ENCODE data around the gene PLEKHH2.

Gene PLEKHH2

DNA sequence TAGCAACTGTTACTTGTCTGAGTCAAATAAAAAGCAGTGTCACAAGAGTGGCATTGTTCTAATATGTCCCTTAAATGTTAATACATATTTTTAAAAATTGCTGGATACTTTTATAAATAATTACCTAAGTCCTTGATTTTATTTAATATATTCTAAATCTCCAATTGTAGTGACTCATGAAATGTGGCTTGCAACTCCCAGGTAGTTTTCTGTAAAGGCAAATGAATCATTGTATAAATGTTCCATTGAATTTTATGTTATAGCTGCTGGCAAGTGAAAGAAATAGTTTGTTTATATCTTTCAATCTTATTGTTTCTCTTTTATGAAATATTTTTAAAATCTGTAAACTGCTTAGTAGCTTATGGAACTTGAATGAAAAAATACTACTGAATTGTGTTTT lies 71.8 kb downstream of the PLEKHH2 start:
- Histone ChIP-seq H3K14ac (ENCODE audit: low read length) (no peak overlapping the region), H4K91ac (ENCODE audit: low read depth, low read length) (no peak overlapping the region), H3K27ac (ENCODE audit: low read depth, low read length) (no peak overlapping the region), H4K12ac (ENCODE audit: low read depth, low read length) (no peak overlapping the region), H3K79me2 (ENCODE audit: control insufficient read depth, insufficient read depth, low read length, poor library complexity) (no peaks in the 10 kb centered on the region), H3K9ac (ENCODE audit: low read length) (no peak overlapping the region), H3K4me3 (ENCODE audit: low read depth, low read length) (no peak overlapping the region), H3K9me3 (ENCODE audit: insufficient read depth, low read depth, low read length) (no peaks in the 10 kb centered on the region), H3K79me1 (ENCODE audit: low read length) (no peaks in the 10 kb centered on the region), H2BK120ac (ENCODE audit: insufficient read depth, low read length, poor library complexity) (no peak overlapping the region), H2AK5ac (ENCODE audit: low read length) (no peak overlapping the region), H3K36me3 (ENCODE audit: control insufficient read depth in 1 of 2, insufficient read depth in 2 of 2, low read length in 2 of 2) (no peaks in the 10 kb centered on the region), H2BK5ac (ENCODE audit: low read depth, low read length, poor library complexity) (no peak overlapping the region), H2BK12ac (ENCODE audit: low read length) (no peak overlapping the region), H3K4me2 (ENCODE audit: low read length) (no peak overlapping the region), H3K23ac (ENCODE audit: low read length) (no peak overlapping the region), H2AFZ (ENCODE audit: insufficient read depth, low read length, poor library complexity) (no peak overlapping the region), H3K18ac (ENCODE audit: low read length) (no peak overlapping the region), H3K27me3 (ENCODE audit: insufficient read depth, low read length) (no peaks in the 10 kb centered on the region), H3K4ac (ENCODE audit: low read depth, low read length) (no peak overlapping the region), H4K8ac (ENCODE audit: low read depth, low read length) (no peak overlapping the region), H3K4me1 (ENCODE audit: control insufficient read depth in 1 of 2, insufficient read depth in 2 of 2, low read length in 2 of 2) (no peaks in the 10 kb centered on the region)
- no peak for DNase-seq

- H3K4me1 ChIP-seq (ENCODE audit: control insufficient read depth in 1 of 2, insufficient read depth in 2 of 2, low read length in 2 of 2) = no peaks in the 10 kb centered on the region
- H3K4me2 ChIP-seq (ENCODE audit: low read length) = no peak overlapping the region
- no peak overlapping the region for H2AK5ac ChIP-seq (ENCODE audit: low read length)
Measured at GRCh38 chr2:43710866-43711265, 73.8 kb downstream of the PLEKHH2 start.

GRCh38 chr2:43714164-43714563 lies 77.1 kb downstream of the PLEKHH2 start:
- Histone ChIP-seq H3K36me3 (ENCODE audit: control insufficient read depth in 1 of 2, insufficient read depth in 2 of 2, low read length in 2 of 2) (no peaks in the 10 kb centered on the region), H3K27me3 (ENCODE audit: insufficient read depth, low read length) (no peaks in the 10 kb centered on the region), H4K8ac (ENCODE audit: low read depth, low read length) (no peak overlapping the region), H3K14ac (ENCODE audit: low read length) (no peak overlapping the region), H2AK5ac (ENCODE audit: low read length) (no peak overlapping the region), H3K23ac (ENCODE audit: low read length) (no peak overlapping the region), H4K91ac (ENCODE audit: low read depth, low read length) (no peak overlapping the region), H3K79me2 (ENCODE audit: control insufficient read depth, insufficient read depth, low read length, poor library complexity) (no peaks in the 10 kb centered on the region), H3K9ac (ENCODE audit: low read length) (no peak overlapping the region), H3K4ac (ENCODE audit: low read depth, low read length) (no peak overlapping the region), H2BK12ac (ENCODE audit: low read length) (no peak overlapping the region), H3K4me3 (ENCODE audit: low read depth, low read length) (no peak overlapping the region), H2BK5ac (ENCODE audit: low read depth, low read length, poor library complexity) (no peak overlapping the region), H3K18ac (ENCODE audit: low read length) (no peak overlapping the region), H3K9me3 (ENCODE audit: insufficient read depth, low read depth, low read length) (no peaks in the 10 kb centered on the region), H2AFZ (ENCODE audit: insufficient read depth, low read length, poor library complexity) (no peak overlapping the region), H2BK120ac (ENCODE audit: insufficient read depth, low read length, poor library complexity) (no peak overlapping the region), H4K12ac (ENCODE audit: low read depth, low read length) (no peak overlapping the region), H3K4me2 (ENCODE audit: low read length) (no peak overlapping the region), H3K4me1 (ENCODE audit: control insufficient read depth in 1 of 2, insufficient read depth in 2 of 2, low read length in 2 of 2) (no peaks in the 10 kb centered on the region), H3K79me1 (ENCODE audit: low read length) (no peaks in the 10 kb centered on the region), H3K27ac (ENCODE audit: low read depth, low read length) (no peak overlapping the region)
- DNase-seq = no peak
- no CpG with 5 or more reads among the region's 2 CpGs for WGBS (ENCODE audit: extremely low coverage, insufficient coverage, insufficient read length)

More at GRCh38 chr2:43710866-43711265, 73.8 kb downstream of the PLEKHH2 start:
- no peak overlapping the region for H4K91ac ChIP-seq (ENCODE audit: low read depth, low read length)
- no peak overlapping the region for H3K4me3 ChIP-seq (ENCODE audit: low read depth, low read length)
- no peaks in the 10 kb centered on the region for H3K27me3 ChIP-seq (ENCODE audit: insufficient read depth, low read length)
- H3K9ac ChIP-seq (ENCODE audit: low read length) = no peak overlapping the region
- H4K8ac ChIP-seq (ENCODE audit: low read depth, low read length) = no peak overlapping the region
- H3K27ac ChIP-seq (ENCODE audit: low read depth, low read length) = no peak overlapping the region
- no peak overlapping the region for H2BK120ac ChIP-seq (ENCODE audit: insufficient read depth, low read length, poor library complexity)
- no peak overlapping the region for H2BK5ac ChIP-seq (ENCODE audit: low read depth, low read length, poor library complexity)
- no peak overlapping the region for H3K23ac ChIP-seq (ENCODE audit: low read length)
- H4K12ac ChIP-seq (ENCODE audit: low read depth, low read length) = no peak overlapping the region
- H3K9me3 ChIP-seq (ENCODE audit: insufficient read depth, low read depth, low read length) = no peaks in the 10 kb centered on the region
- no peak overlapping the region for H2BK12ac ChIP-seq (ENCODE audit: low read length)
- H3K79me1 ChIP-seq (ENCODE audit: low read length) = no peaks in the 10 kb centered on the region
- no peak overlapping the region for H3K18ac ChIP-seq (ENCODE audit: low read length)
- H3K79me2 ChIP-seq (ENCODE audit: control insufficient read depth, insufficient read depth, low read length, poor library complexity) = no peaks in the 10 kb centered on the region
- no peak overlapping the region for H3K14ac ChIP-seq (ENCODE audit: low read length)
- no peaks in the 10 kb centered on the region for H3K36me3 ChIP-seq (ENCODE audit: control insufficient read depth in 1 of 2, insufficient read depth in 2 of 2, low read length in 2 of 2)
- no peak for DNase-seq
- no peak overlapping the region for H3K4ac ChIP-seq (ENCODE audit: low read depth, low read length)
- no peak overlapping the region for H2AFZ ChIP-seq (ENCODE audit: insufficient read depth, low read length, poor library complexity)

- Histone ChIP-seq H3K23ac (ENCODE audit: low read length) (no peak overlapping the region), H3K27me3 (ENCODE audit: insufficient read depth, low read length) (no peaks in the 10 kb centered on the region), H3K18ac (ENCODE audit: low read length) (no peak overlapping the region), H2AFZ (ENCODE audit: insufficient read depth, low read length, poor library complexity) (no peak overlapping the region), H4K91ac (ENCODE audit: low read depth, low read length) (no peak overlapping the region), H3K4me3 (ENCODE audit: low read depth, low read length) (no peak overlapping the region), H3K14ac (ENCODE audit: low read length) (no peak overlapping the region), H3K79me1 (ENCODE audit: low read length) (no peaks in the 10 kb centered on the region), H4K8ac (ENCODE audit: low read depth, low read length) (no peak overlapping the region), H2BK12ac (ENCODE audit: low read length) (no peak overlapping the region), H3K79me2 (ENCODE audit: control insufficient read depth, insufficient read depth, low read length, poor library complexity) (no peaks in the 10 kb centered on the region), H3K4ac (ENCODE audit: low read depth, low read length) (no peak overlapping the region), H3K36me3 (ENCODE audit: control insufficient read depth in 1 of 2, insufficient read depth in 2 of 2, low read length in 2 of 2) (no peaks in the 10 kb centered on the region), H3K27ac (ENCODE audit: low read depth, low read length) (no peak overlapping the region), H2BK120ac (ENCODE audit: insufficient read depth, low read length, poor library complexity) (no peak overlapping the region), H3K9me3 (ENCODE audit: insufficient read depth, low read depth, low read length) (no peaks in the 10 kb centered on the region), H3K4me1 (ENCODE audit: control insufficient read depth in 1 of 2, insufficient read depth in 2 of 2, low read length in 2 of 2) (no peaks in the 10 kb centered on the region), H4K12ac (ENCODE audit: low read depth, low read length) (no peak overlapping the region), H2BK5ac (ENCODE audit: low read depth, low read length, poor library complexity) (no peak overlapping the region), H3K4me2 (ENCODE audit: low read length) (no peak overlapping the region), H3K9ac (ENCODE audit: low read length) (no peak overlapping the region), H2AK5ac (ENCODE audit: low read length) (no peak overlapping the region)
- WGBS (ENCODE audit: extremely low coverage, insufficient coverage, insufficient read length) = no CpG with 5 or more reads among the region's 4 CpGs
- no peak for DNase-seq
Measured at GRCh38 chr2:43715300-43716098, 78.4 kb downstream of the PLEKHH2 start.

Measured in trophoblast cell (in vitro differentiated cells and primary cell).